H1 (cell line): ENCODE measurements around the gene NAA10. TPM values are rescaled to one million over a fixed set of nuclear protein-coding genes. Genes with fewer than 3 reads are reported as not detected.

ENCODE experiments used
- CTCF ChIA-PET: fragments of 300-600 bp; sonication (Branson Sonifier 250); formaldehyde crosslinking; loops from one replicate; lab custom pipeline; 2021; ENCODE audit not compliant: partially characterized antibody; lab: Charles Lee
- POLR2A ChIA-PET: fragments of 300-600 bp; sonication (Branson Sonifier 250); formaldehyde crosslinking; loops from one replicate; lab custom pipeline; 2021; ENCODE audit warnings: inconsistent platforms; ENCODE audit not compliant: partially characterized antibody; lab: Charles Lee
- DNase-seq, 2 experiments: peaks; one replicate each; pipeline versions ENCODE4 v3.0.0 to v3.0.0-alpha.2; 2010 to 2022; ENCODE audit warnings: low spot score in 2 of 2, low read depth in 1 of 2, mixed read lengths in 1 of 2
- FAIRE-seq: peaks from 2 replicates; lab custom pipeline; 2011; peaks lifted over from hg19 to GRCh38; lab: Jason Lieb, UNC
- H2AFZ ChIP-seq: 2 replicates; pipeline ENCODE4 v1.8.1; 2012; ENCODE audit warnings: low read length, inconsistent platforms
- H2AK5ac ChIP-seq: 2 replicates; pipeline ENCODE4 v1.6.1; 2013; ENCODE audit warnings: low read depth, low read length
- H2BK120ac ChIP-seq: replicated peaks from 2 replicates; pipeline ENCODE3; 2013; ENCODE audit warnings: low read depth, low read length, inconsistent platforms
- H2BK12ac ChIP-seq: 2 replicates; pipeline ENCODE4 v1.6.1; 2013; ENCODE audit warnings: low read depth, low read length
- H2BK15ac ChIP-seq: 2 replicates; pipeline ENCODE4 v1.6.1; 2013; ENCODE audit warnings: low read length
- H2BK20ac ChIP-seq: 2 replicates; pipeline ENCODE4 v1.6.1; 2013; ENCODE audit warnings: low read length
- H2BK5ac ChIP-seq: 2 replicates; pipeline ENCODE4 v1.6.1; 2013; ENCODE audit warnings: low read depth, low read length
- H3K14ac ChIP-seq: 2 replicates; pipeline ENCODE4 v1.6.1; 2013; ENCODE audit warnings: inconsistent platforms; ENCODE audit not compliant: insufficient read length
- H3K18ac ChIP-seq: 2 replicates; pipeline ENCODE4 v1.6.1; 2013; ENCODE audit warnings: low read length; ENCODE audit errors: extremely low read depth
- H3K23ac ChIP-seq: 2 replicates; pipeline ENCODE4 v1.6.1; 2013; ENCODE audit warnings: inconsistent platforms; ENCODE audit not compliant: insufficient read length
- H3K23me2 ChIP-seq: 2 replicates; pipeline ENCODE4 v1.6.1; 2013; ENCODE audit warnings: low read depth, low read length
- H3K27ac ChIP-seq: 2 replicates; pipeline ENCODE4 v1.6.1; 2011; ENCODE audit warnings: low read depth, low read length, inconsistent platforms
- H3K27me3 ChIP-seq, 4 experiments: replicated peaks in 1 of 4; 1 replicate in 1 of 4; 2 replicates in 3 of 4; pipeline versions ENCODE4 v1.6.1 to v1.8.1; 2011 to 2013; ENCODE audit warnings: low read length in 3 of 4, mild to moderate bottlenecking in 3 of 4, inconsistent platforms in 2 of 4, mixed read lengths in 2 of 4, moderate library complexity in 1 of 4; ENCODE audit not compliant: control insufficient read depth in 3 of 4, insufficient read depth in 3 of 4; ENCODE audit errors: extremely low read depth in 1 of 4
- H3K36me3 ChIP-seq, 4 experiments: 2 replicates each; pipeline versions ENCODE4 v1.6.1 to v1.8.1; 2011 to 2013; ENCODE audit warnings: mild to moderate bottlenecking in 4 of 4, low read length in 3 of 4, moderate library complexity in 2 of 4, control low read depth in 1 of 4, inconsistent platforms in 1 of 4; ENCODE audit not compliant: insufficient read depth in 4 of 4, control insufficient read depth in 2 of 4
- H3K4ac ChIP-seq: replicated peaks from 2 replicates; pipeline ENCODE3; 2013; ENCODE audit warnings: low read length, low read depth, mixed read lengths, inconsistent platforms; ENCODE audit not compliant: insufficient read length
- H3K4me1 ChIP-seq, 4 experiments: replicated peaks in 1 of 4; 1 replicate in 1 of 4; 2 replicates in 3 of 4; pipeline versions ENCODE4 v1.6.1 to v1.8.1; 2011 to 2013; ENCODE audit warnings: low read length in 3 of 4, inconsistent platforms in 2 of 4, mixed read lengths in 1 of 4; ENCODE audit not compliant: insufficient read depth in 4 of 4, control insufficient read depth in 3 of 4
- H3K4me2 ChIP-seq, 2 experiments: 2 replicates each; pipeline versions ENCODE4 v1.6.1 to v1.8.1; 2011 to 2013; ENCODE audit warnings: low read depth in 2 of 2, low read length in 2 of 2, control low read depth in 1 of 2, inconsistent platforms in 1 of 2, mild to moderate bottlenecking in 1 of 2; ENCODE audit not compliant: insufficient read depth in 1 of 2
- H3K4me3 ChIP-seq, 4 experiments: fragments of 200-600, 300-600 bp in 1 of 4; sonication (generic), shearing (Covaris generic), sonication (Bioruptor Twin) in 1 of 4; 2 replicates each; pipeline versions ENCODE4 v1.5.1 to v1.8.1; 2011 to 2016; ENCODE audit warnings: low read length in 4 of 4, low read depth in 3 of 4, control low read depth in 2 of 4, inconsistent platforms in 2 of 4, mild to moderate bottlenecking in 2 of 4, mixed read lengths in 1 of 4, moderate library complexity in 1 of 4; ENCODE audit not compliant: insufficient read depth in 2 of 4; ENCODE audit errors: extremely low read depth in 1 of 4
- H3K56ac ChIP-seq: replicated peaks from 2 replicates; pipeline ENCODE3; 2013; ENCODE audit warnings: low read depth, mild to moderate bottlenecking, mixed read lengths, low read length, inconsistent platforms; ENCODE audit not compliant: insufficient read length
- H3K79me1 ChIP-seq: 2 replicates; pipeline ENCODE4 v1.6.1; 2013; ENCODE audit warnings: low read depth, low read length, control low read depth
- H3K79me2 ChIP-seq, 2 experiments: 2 replicates each; pipeline versions ENCODE4 v1.6.1 to v1.8.1; 2012 to 2013; ENCODE audit warnings: low read length in 2 of 2, mild to moderate bottlenecking in 2 of 2, inconsistent platforms in 1 of 2; ENCODE audit not compliant: insufficient read depth in 2 of 2, control insufficient read depth in 1 of 2
- H3K9ac ChIP-seq, 4 experiments: replicated peaks in 1 of 4; 1 replicate in 1 of 4; 2 replicates in 3 of 4; pipeline versions ENCODE4 v1.6.1 to v1.8.1; 2011 to 2013; ENCODE audit warnings: low read depth in 3 of 4, low read length in 3 of 4, control low read depth in 2 of 4, mild to moderate bottlenecking in 2 of 4, moderate library complexity in 2 of 4, inconsistent platforms in 1 of 4; ENCODE audit errors: extremely low read depth in 1 of 4
- H3K9me3 ChIP-seq, 2 experiments: 2 replicates each; pipeline versions ENCODE4 v1.6.1 to v1.8.1; 2012 to 2013; ENCODE audit warnings: mild to moderate bottlenecking in 2 of 2, moderate library complexity in 2 of 2, control low read depth in 1 of 2, inconsistent platforms in 1 of 2, low read depth in 1 of 2, low read length in 1 of 2, mixed read lengths in 1 of 2; ENCODE audit not compliant: insufficient read depth in 2 of 2
- H4K20me1 ChIP-seq, 2 experiments: replicated peaks in 1 of 2; 2 replicates each; pipeline versions ENCODE3 to v1.8.1; 2011 to 2013; ENCODE audit warnings: inconsistent platforms in 2 of 2, low read length in 2 of 2, mild to moderate bottlenecking in 1 of 2; ENCODE audit not compliant: insufficient read depth in 2 of 2, control insufficient read depth in 1 of 2
- H4K5ac ChIP-seq: 2 replicates; pipeline ENCODE4 v1.6.1; 2013; ENCODE audit warnings: low read length, low read depth, mixed read lengths, inconsistent platforms; ENCODE audit not compliant: insufficient read length
- H4K8ac ChIP-seq: 2 replicates; pipeline ENCODE4 v1.8.0; 2013; ENCODE audit warnings: mild to moderate bottlenecking, moderate library complexity, low read length, inconsistent platforms; ENCODE audit not compliant: insufficient read depth; ENCODE audit errors: extremely low read depth
- H4K91ac ChIP-seq: replicated peaks from 2 replicates; pipeline ENCODE3; 2013; ENCODE audit warnings: low read length, mixed read lengths, inconsistent platforms; ENCODE audit not compliant: insufficient read length
- ASH2L ChIP-seq: fragments of 200-600, 300-600 bp; sonication (generic); IDR thresholded peaks from one replicate; pipeline ENCODE4 v1.7.1; 2017; ENCODE audit warnings: low read length
- CREB1 ChIP-seq: IDR thresholded peaks from 2 replicates; pipeline ENCODE4 v1.6.1; 2012; ENCODE audit warnings: inconsistent platforms
- JUND ChIP-seq: IDR thresholded peaks from 2 replicates; pipeline ENCODE4 v1.6.1; 2011; ENCODE audit warnings: mild to moderate bottlenecking, improper control_type of control experiment, low read length
- RFX5 ChIP-seq: IDR thresholded peaks from 2 replicates; pipeline ENCODE4 v1.6.1; 2011; ENCODE audit warnings: low read depth, low read length, improper control_type of control experiment, borderline replicate concordance
- SIX5 ChIP-seq: IDR thresholded peaks from 2 replicates; pipeline ENCODE4 v1.6.1; 2011; ENCODE audit warnings: mild to moderate bottlenecking, low read depth, low read length
- SP2 ChIP-seq: IDR thresholded peaks from 2 replicates; pipeline ENCODE4 v1.6.1; 2012; ENCODE audit warnings: mild to moderate bottlenecking, low read length, inconsistent platforms
- SP4 ChIP-seq: IDR thresholded peaks from 2 replicates; pipeline ENCODE4 v1.6.1; 2012; ENCODE audit warnings: low read length, inconsistent platforms
- SUZ12 ChIP-seq: fragments of 200-600 bp; sonication (generic); IDR thresholded peaks from 2 replicates; pipeline ENCODE4 v1.6.1; 2012; ENCODE audit warnings: mild to moderate bottlenecking, inconsistent platforms, low read length, moderate library complexity, mixed read lengths
- TBP ChIP-seq: IDR thresholded peaks from 2 replicates; pipeline ENCODE4 v1.6.1; 2011; ENCODE audit warnings: low read depth, low read length, improper control_type of control experiment
- USF2 ChIP-seq: IDR thresholded peaks from 2 replicates; pipeline ENCODE4 v1.6.1; 2011; ENCODE audit warnings: low read length, improper control_type of control experiment
- ZNF274 ChIP-seq: IDR thresholded peaks from 2 replicates; pipeline ENCODE4 v1.7.0; 2012; ENCODE audit warnings: low read length, borderline replicate concordance; ENCODE audit errors: extremely low read depth
- WGBS, 2 experiments: shearing (Covaris generic) in 1 of 2; methylation state at CpG; one replicate each; pipeline versions ENCODE4 v1.1.6 to v1.1.7; 2013 to 2015; ENCODE audit warnings: low lambda C conversion rate in 2 of 2, mixed read lengths in 2 of 2, inconsistent platforms in 1 of 2, low coverage in 1 of 2, missing lambda C conversion rate in 1 of 2; ENCODE audit not compliant: insufficient replicate concordance in 2 of 2, insufficient coverage in 1 of 2, insufficient read length in 1 of 2; ENCODE audit errors: extremely low coverage in 1 of 2, missing lambda C conversion rate in 1 of 2; 5-methylcytosine and 5-hydroxymethylcytosine counted together
- polyA plus RNA-seq, 7 experiments: library from polyadenylated mRNA; depleted of rRNA in 3 of 7; stranded (reverse) in 5 of 7; unstranded in 2 of 7; fragments of >200 nt in 5 of 7; fragments of 200-250 nt in 2 of 7; gene quantifications; 1 replicate in 5 of 7; 2 replicates in 1 of 7; 4 replicates in 1 of 7; pipeline versions ENCODE4 v1.2.1 to v1.2.3, GENCODE V29; 2011 to 2013; ENCODE audit warnings: missing spikeins in 2 of 7, mixed read lengths in 2 of 7
- total RNA-seq: library from RNA; stranded (reverse); fragmentation: NEBNext Ultra II Directional; extraction: Animal tissue kit (Norgen Biotek cat#: 25700); gene quantifications from 2 replicates; pipeline ENCODE4 v1.2.1, GENCODE V29; 2021

The NAA10 gene
- total and polyA plus RNA-seq, 2 of the 8 experiments (the other 6 are each of a cell fraction or from before 2014, with no cell fraction given), result 80.4 to 98.8 TPM

- H4K20me1 ChIP-seq, result peaks cover 0 to 2% of the 10 kb centered on the region in 2 experiments
- H2AK5ac ChIP-seq, result no peak overlapping the region
- no peak overlapping the region for H3K18ac ChIP-seq
- H3K79me1 ChIP-seq, result no peaks in the 10 kb centered on the region
- no peak overlapping the region for H3K14ac ChIP-seq
- H3K27ac ChIP-seq, result no peak overlapping the region
- no peak overlapping the region for H2BK12ac ChIP-seq
- no peak overlapping the region for H2BK15ac ChIP-seq
- H3K9me3 ChIP-seq, result no peaks in the 10 kb centered on the region
- ChIA-PET CTCF (interaction anchor here (0.8 to 1.8 kb wide), 4 partner anchors 34 to 65 kb away, joined by 3 to 4 read pairs (median 3); no protein-coding TSS in a partner anchor), POLR2A (interaction anchor here (1.0 to 1.2 kb wide), 2 partner anchors 59 to 122 kb away, joined by 3 read pairs; no protein-coding TSS in a partner anchor)
- peaks cover 8% of the 10 kb centered on the region; the same call in 1 of the 2 replicates for H3K23me2 ChIP-seq
- no peak overlapping the region for H2BK20ac ChIP-seq
- H3K79me2 ChIP-seq, result no peaks in the 10 kb centered on the region; a peak in 1 of 4 replicates
- no peak overlapping the region for H4K91ac ChIP-seq
- H3K36me3 ChIP-seq, result no peaks in the 10 kb centered on the region
- no peak overlapping the region for H3K56ac ChIP-seq
- peaks cover 0 to 17% (median under 1%) of the 10 kb centered on the region in 4 experiments; a peak in 3 of 7 replicates for H3K27me3 ChIP-seq
- H3K4me1 ChIP-seq, result peaks cover 0 to 15% (median 10%) of the 10 kb centered on the region in 4 experiments; a peak in 5 of 7 replicates
- TF ChIP-seq ASH2L (no peak), TBP (no peak), SUZ12 (no peak), CREB1 (no peak), SP4 (no peak), ZNF274 (no peak), SP2 (no peak), USF2 (no peak), JUND (no peak), RFX5 (no peak), SIX5 (no peak)
- H3K4ac ChIP-seq, result no peak overlapping the region
- H3K4me2 ChIP-seq, result no peak overlapping the region
- H2AFZ ChIP-seq, result no peak overlapping the region
- DNase-seq (no peak), FAIRE-seq (no peak)
- 96% methylated on average over 4 of the region's 6 CpGs; no CpG with 5 or more reads in 1 of the 2 experiments for WGBS, 2 experiments
- no peak overlapping the region for H4K8ac ChIP-seq
- H3K23ac ChIP-seq, result no peak overlapping the region
- H3K9ac ChIP-seq, result no peak overlapping the region
- no peak overlapping the region for H4K5ac ChIP-seq
- H2BK5ac ChIP-seq, result no peak overlapping the region
- H2BK120ac ChIP-seq, result no peak overlapping the region
- no peak overlapping the region for H3K4me3 ChIP-seq
These were observed 46.5 kb downstream of the NAA10 start for GRCh38 chrX:153888344-153888743.
